Testis (tissue), 2 donors: ENCODE results near the gene RAB11FIP2.

ENCODE experiments used
- POLR2A ChIP-seq: fragments of 450-650 bp; IDR thresholded peaks from one replicate; pipeline ENCODE4 v1.6.1; 2017; ENCODE audit warnings: antibody characterized with exemption, mild to moderate bottlenecking, moderate library complexity
- TF ChIP-seq, protein P1 (sequence below), 3 experiments: fragments of 450-650 bp in 2 of 3; fragments of 200-600 bp in 1 of 3; sonication (generic) in 1 of 3; IDR thresholded peaks; one replicate each; pipeline ENCODE4 v1.5.1; 2016 to 2019; ENCODE audit warnings: antibody characterized with exemption in 3 of 3, mild to moderate bottlenecking in 2 of 3, moderate library complexity in 1 of 3

DNA sequence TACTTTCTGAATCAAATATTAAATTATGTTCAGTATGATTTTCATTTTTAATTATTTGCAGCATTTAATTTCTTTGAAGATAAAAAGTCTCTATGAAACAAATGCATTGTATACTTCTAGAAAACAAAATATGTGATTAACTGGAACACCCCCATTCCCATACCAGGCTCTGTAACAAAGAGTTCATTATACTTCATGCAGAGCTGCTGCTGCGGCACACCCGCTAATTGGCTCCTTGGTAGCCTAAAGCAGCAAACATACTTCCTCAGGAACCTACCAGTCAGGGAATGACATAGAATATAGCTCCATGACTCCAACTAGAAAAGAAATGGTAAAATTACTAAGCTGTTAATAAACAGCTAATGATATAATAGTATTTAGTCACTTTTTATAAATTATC lies 19.3 kb downstream of the RAB11FIP2 start:
- TF ChIP-seq POLR2A = no peak
- TF ChIP-seq, protein P1, sequence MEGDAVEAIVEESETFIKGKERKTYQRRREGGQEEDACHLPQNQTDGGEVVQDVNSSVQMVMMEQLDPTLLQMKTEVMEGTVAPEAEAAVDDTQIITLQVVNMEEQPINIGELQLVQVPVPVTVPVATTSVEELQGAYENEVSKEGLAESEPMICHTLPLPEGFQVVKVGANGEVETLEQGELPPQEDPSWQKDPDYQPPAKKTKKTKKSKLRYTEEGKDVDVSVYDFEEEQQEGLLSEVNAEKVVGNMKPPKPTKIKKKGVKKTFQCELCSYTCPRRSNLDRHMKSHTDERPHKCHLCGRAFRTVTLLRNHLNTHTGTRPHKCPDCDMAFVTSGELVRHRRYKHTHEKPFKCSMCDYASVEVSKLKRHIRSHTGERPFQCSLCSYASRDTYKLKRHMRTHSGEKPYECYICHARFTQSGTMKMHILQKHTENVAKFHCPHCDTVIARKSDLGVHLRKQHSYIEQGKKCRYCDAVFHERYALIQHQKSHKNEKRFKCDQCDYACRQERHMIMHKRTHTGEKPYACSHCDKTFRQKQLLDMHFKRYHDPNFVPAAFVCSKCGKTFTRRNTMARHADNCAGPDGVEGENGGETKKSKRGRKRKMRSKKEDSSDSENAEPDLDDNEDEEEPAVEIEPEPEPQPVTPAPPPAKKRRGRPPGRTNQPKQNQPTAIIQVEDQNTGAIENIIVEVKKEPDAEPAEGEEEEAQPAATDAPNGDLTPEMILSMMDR (IDR thresholded peaks at IDR 0.05) = no peak
